K562 (cell line): Measurements from ENCODE around the gene GFOD1. TPM values are rescaled to one million over a fixed set of nuclear protein-coding genes. Genes with fewer than 3 reads are reported as not detected.

ENCODE experiments used
- ATAC-seq: fragments of 200-7000 bp; cut with Tn5 transposase; 3 replicates; pipeline ENCODE4 v1.9.1; 2020; ENCODE audit warnings: moderate library complexity
- BruUV-seq: library from RNA; stranded (reverse); fragments of 400-500 nt; replicated peaks from 2 replicates; lab custom pipeline; 2021; lab: Mats Ljungman, UMichigan
- CTCF ChIA-PET: fragments of 300-600 bp; formaldehyde crosslinking; extraction: SDS; loops from one replicate; lab custom pipeline; 2021; ENCODE audit warnings: low intra/inter-chr PET ratio; lab: Yijun Ruan, JAX
- POLR2A ChIA-PET: fragments of 300-600, 350-650 bp; sonication (Branson Sonifier 250); formaldehyde crosslinking; extraction: SDS; loops from one replicate; lab custom pipeline; 2021; ENCODE audit warnings: antibody characterized with exemption, inconsistent platforms; lab: Yijun Ruan, JAX
- DNase-seq, 4 experiments: peaks; one replicate each; pipeline versions ENCODE4 v3.0.0 to v3.0.0-alpha.2; 2011 to 2018; ENCODE audit warnings: low spot score in 3 of 4, mixed read lengths in 3 of 4; ENCODE audit errors: extremely low read depth in 1 of 4
- FAIRE-seq: peaks from 2 replicates; lab custom pipeline; 2011; peaks lifted over from hg19 to GRCh38; lab: Jason Lieb, UNC
- H2AFZ ChIP-seq: 2 replicates; pipeline ENCODE4 v1.6.0; 2011; ENCODE audit warnings: low read depth, low read length, control low read depth, inconsistent platforms
- H3K27ac ChIP-seq: fragments of 200-600 bp; 3 replicates; pipeline ENCODE4 v1.8.0; 2011; ENCODE audit warnings: low read depth, mild to moderate bottlenecking, control low read depth, inconsistent platforms, low read length, moderate library complexity, mixed read lengths; ENCODE audit errors: extremely low read depth
- H3K27me3 ChIP-seq, 2 experiments: fragments of 300-600 bp in 1 of 2; 2 replicates in 1 of 2; 3 replicates in 1 of 2; pipeline versions ENCODE4 v1.6.0 to v1.8.0; 2011; ENCODE audit warnings: inconsistent platforms in 2 of 2, low read length in 2 of 2, mild to moderate bottlenecking in 1 of 2, mixed read lengths in 1 of 2, moderate library complexity in 1 of 2; ENCODE audit not compliant: control insufficient read depth in 2 of 2, insufficient read depth in 2 of 2
- H3K36me3 ChIP-seq: fragments of 300-600 bp; 3 replicates; pipeline ENCODE4 v1.8.0; 2011; ENCODE audit warnings: mild to moderate bottlenecking, low read length, inconsistent platforms; ENCODE audit not compliant: control insufficient read depth, insufficient read depth
- H3K4me1 ChIP-seq, 2 experiments: fragments of 200-600 bp in 1 of 2; replicated peaks in 1 of 2; 2 replicates in 1 of 2; 3 replicates in 1 of 2; pipeline versions ENCODE4 v1.5.1 to v1.8.0; 2011; ENCODE audit warnings: inconsistent platforms in 2 of 2, low read length in 2 of 2, mild to moderate bottlenecking in 1 of 2, mixed read lengths in 1 of 2, moderate library complexity in 1 of 2; ENCODE audit not compliant: control insufficient read depth in 2 of 2, insufficient read depth in 2 of 2
- H3K4me2 ChIP-seq: 2 replicates; pipeline ENCODE4 v1.6.1; 2011; ENCODE audit warnings: low read length, control low read depth, inconsistent platforms, mixed read lengths; ENCODE audit not compliant: insufficient read depth
- H3K4me3 ChIP-seq: fragments of 200-600 bp; sonication (generic), shearing (Covaris generic); 2 replicates; pipeline ENCODE4 v1.5.1; 2016; ENCODE audit warnings: control low read depth, inconsistent platforms
- H3K79me2 ChIP-seq: fragments of 200-600 bp; 3 replicates; pipeline ENCODE4 v1.8.0; 2011; ENCODE audit warnings: low read length, inconsistent platforms; ENCODE audit not compliant: control insufficient read depth, insufficient read depth
- H3K9ac ChIP-seq, 2 experiments: 2 replicates each; pipeline versions ENCODE4 v1.6.0 to v1.6.1; 2011; ENCODE audit warnings: low read depth in 2 of 2, low read length in 2 of 2, control low read depth in 1 of 2, inconsistent platforms in 1 of 2, mild to moderate bottlenecking in 1 of 2, mixed read lengths in 1 of 2; ENCODE audit not compliant: insufficient read depth in 1 of 2
- H3K9me1 ChIP-seq: one replicate; pipeline ENCODE4 v1.6.0; 2011; ENCODE audit warnings: inconsistent platforms, mild to moderate bottlenecking, low read length, moderate library complexity; ENCODE audit not compliant: control insufficient read depth, insufficient read depth
- H3K9me3 ChIP-seq: replicated peaks from 2 replicates; pipeline ENCODE4 v1.5.1; 2011; ENCODE audit warnings: low read depth, low read length, inconsistent platforms; ENCODE audit not compliant: control insufficient read depth, insufficient read depth
- H4K20me1 ChIP-seq: replicated peaks from 2 replicates; pipeline ENCODE4 v1.6.1; 2011; ENCODE audit warnings: low read length, inconsistent platforms, mixed read lengths; ENCODE audit not compliant: control insufficient read depth, insufficient read depth
- CTCFL ChIP-seq: IDR thresholded peaks from 2 replicates; pipeline ENCODE4 v1.6.1; 2011; ENCODE audit warnings: borderline replicate concordance, low read depth, mild to moderate bottlenecking, moderate library complexity, low read length; ENCODE audit not compliant: insufficient read depth, poor library complexity, severe bottlenecking
- E2F6 ChIP-seq, 2 experiments: IDR thresholded peaks; 2 replicates each; pipeline ENCODE4 v1.6.1; 2011; ENCODE audit warnings: borderline replicate concordance in 1 of 2, control low read depth in 1 of 2, low read depth in 1 of 2, low read length in 1 of 2, mild to moderate bottlenecking in 1 of 2, mixed read lengths in 1 of 2, moderate library complexity in 1 of 2; ENCODE audit not compliant: insufficient read depth in 1 of 2, insufficient read length in 1 of 2, poor library complexity in 1 of 2, severe bottlenecking in 1 of 2; ENCODE audit errors: extremely low read depth in 1 of 2
- FOXK1 ChIP-seq: sonication (generic); formaldehyde crosslinking; IDR thresholded peaks from 2 replicates; pipeline ENCODE4 v1.8.0; 2022; ENCODE audit warnings: missing genetic modification reagents, mild to moderate bottlenecking, borderline replicate concordance
- HEY1 ChIP-seq: fragments of 250-450 bp; sonication (Bioruptor Pico); IDR thresholded peaks from 2 replicates; pipeline ENCODE4 v1.5.0; 2020; ENCODE audit warnings: mild to moderate bottlenecking, moderate library complexity, borderline replicate concordance
- MAFG ChIP-seq: fragments of 450-650 bp; conservative IDR thresholded peaks from 2 replicates; pipeline ENCODE4 v1.6.1; 2016; ENCODE audit warnings: missing genetic modification characterization, missing compliant biosample characterization
- NBN ChIP-seq: fragments of 450-650 bp; IDR thresholded peaks from 2 replicates; pipeline ENCODE4 v1.6.1; 2016; ENCODE audit warnings: low read depth, mild to moderate bottlenecking
- NFXL1 ChIP-seq: fragments of 450-650 bp; formaldehyde crosslinking; IDR thresholded peaks from 2 replicates; pipeline ENCODE4 v1.4.0; 2021; ENCODE audit warnings: mild to moderate bottlenecking
- PHB ChIP-seq: fragments of 250-450 bp; sonication (Bioruptor Pico); IDR thresholded peaks from 2 replicates; pipeline ENCODE4 v1.5.0; 2021
- POLR3G ChIP-seq: IDR thresholded peaks from 2 replicates; pipeline ENCODE4 v1.6.1; 2011; ENCODE audit not compliant: insufficient read length, insufficient replicate concordance; ENCODE audit errors: extremely low read depth
- PTRF ChIP-seq: fragments of 450-650 bp; IDR thresholded peaks from 2 replicates; pipeline ENCODE4 v1.6.1; 2016; ENCODE audit warnings: mild to moderate bottlenecking, missing genetic modification characterization, missing compliant biosample characterization
- RBBP5 ChIP-seq: fragments of 200-600 bp; sonication (generic); IDR thresholded peaks from 2 replicates; pipeline ENCODE4 v1.6.1; 2012; ENCODE audit warnings: borderline replicate concordance, mild to moderate bottlenecking, low read length, control low read depth, inconsistent platforms; ENCODE audit not compliant: insufficient read depth, poor library complexity, severe bottlenecking
- RBM25 ChIP-seq: fragments of 200-400 bp; formaldehyde crosslinking; IDR thresholded peaks from 2 replicates; pipeline ENCODE4 v1.6.1; 2018; ENCODE audit warnings: low read length, low read depth, moderate library complexity; ENCODE audit not compliant: severe bottlenecking
- ZNF79 ChIP-seq: fragments of 250-450 bp; sonication (Bioruptor Pico); IDR thresholded peaks from 2 replicates; pipeline ENCODE4 v1.4.0; 2020; ENCODE audit warnings: low read depth, mild to moderate bottlenecking, moderate library complexity
- WGBS: fragments of 100-300 bp; shearing (Covaris generic); methylation state at CpG from one replicate; pipeline ENCODE4 v1.1.6; 2016; ENCODE audit warnings: low coverage, mixed read lengths; ENCODE audit not compliant: insufficient coverage; ENCODE audit errors: missing lambda C conversion rate; 5-methylcytosine and 5-hydroxymethylcytosine counted together
- in situ Hi-C: fragments of 300-500 bp; cut with MboI; formaldehyde crosslinking; loops from 4 replicates; pipeline ENCODE4 v1.15.0; 2018; ENCODE audit warnings: inconsistent platforms, mixed read lengths
- intact Hi-C: fragments of 100-400 bp; cut with micrococcal nuclease; formaldehyde crosslinking; loops from 2 replicates; pipeline ENCODE4 v1.14.2; 2022
- polyA plus RNA-seq, 8 experiments: library from polyadenylated mRNA; depleted of rRNA in 4 of 8; stranded (reverse) in 5 of 8; unstranded in 3 of 8; fragments of >200 nt; fragmentation: Nextera tagmentation in 2 of 8; fragmentation: Illumina TruSeq in 1 of 8; extraction: Ambion mirVana in 2 of 8; extraction: Trizol in 1 of 8; gene quantifications; 2 replicates each; pipeline versions ENCODE4 v1.2.1 to v1.2.3, GENCODE V29; 2011 to 2014; ENCODE audit warnings: inconsistent platforms in 1 of 8, missing spikeins in 1 of 8
- total RNA-seq, 7 experiments: library from RNA; depleted of rRNA in 6 of 7; stranded (reverse); fragments of >200 nt in 6 of 7; fragmentation: Illumina TruSeq in 2 of 7; extraction: Trizol in 2 of 7; gene quantifications; 2 replicates each; pipeline versions ENCODE4 v1.2.1 to v1.2.3, GENCODE V29; 2011 to 2021; ENCODE audit warnings: low replicate concordance in 1 of 7
- TF ChIP-seq, protein P1 (sequence below): fragments of 450-650 bp; formaldehyde crosslinking; IDR thresholded peaks from 2 replicates; pipeline ENCODE4 v1.4.0; 2020; ENCODE audit warnings: mild to moderate bottlenecking, mixed read lengths

GFOD1 gene
- total and polyA plus RNA-seq, 9 of the 15 experiments (the other 6 are each of a cell fraction or from before 2014, with no cell fraction given), result 3.8 to 12.0 (median 8.2) TPM

- TF ChIP-seq, protein P1, sequence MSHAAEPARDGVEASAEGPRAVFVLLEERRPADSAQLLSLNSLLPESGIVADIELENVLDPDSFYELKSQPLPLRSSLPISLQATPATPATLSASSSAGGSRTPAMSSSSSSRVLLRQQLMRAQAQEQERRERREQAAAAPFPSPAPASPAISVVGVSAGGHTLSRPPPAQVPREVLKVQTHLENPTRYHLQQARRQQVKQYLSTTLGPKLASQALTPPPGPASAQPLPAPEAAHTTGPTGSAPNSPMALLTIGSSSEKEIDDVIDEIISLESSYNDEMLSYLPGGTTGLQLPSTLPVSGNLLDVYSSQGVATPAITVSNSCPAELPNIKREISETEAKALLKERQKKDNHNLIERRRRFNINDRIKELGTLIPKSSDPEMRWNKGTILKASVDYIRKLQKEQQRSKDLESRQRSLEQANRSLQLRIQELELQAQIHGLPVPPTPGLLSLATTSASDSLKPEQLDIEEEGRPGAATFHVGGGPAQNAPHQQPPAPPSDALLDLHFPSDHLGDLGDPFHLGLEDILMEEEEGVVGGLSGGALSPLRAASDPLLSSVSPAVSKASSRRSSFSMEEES, result no peak
- TF ChIP-seq NBN, result no peak
These were observed 15.3 kb downstream of the GFOD1 start (continued) for GRCh38 chr6:13472099-13472498.

GRCh38 chr6:13471184-13471583, 16.2 kb downstream of the GFOD1 start:
- Histone ChIP-seq H3K9ac (no peak overlapping the region), H3K4me1 (peaks cover 3 to 13% of the 10 kb centered on the region in 2 experiments; a peak in 4 of 5 replicates), H3K36me3 (no peaks in the 10 kb centered on the region), H4K20me1 (0 out of 2 replicates have a peak, but pooled peaks cover 3% of the 10 kb centered on the region), H3K9me1 (no peaks in the 10 kb centered on the region), H3K4me2 (no peak overlapping the region), H3K27ac (no peak overlapping the region), H2AFZ (no peak overlapping the region)
- CTCF ChIA-PET, result no interaction called here
- BruUV-seq, result no TSS peak
- DNase-seq, result no peak
- TF ChIP-seq RBM25 (no peak), NFXL1 (CRISPR knock-in tag) (no peak), PHB (CRISPR knock-in tag) (no peak), CTCFL (no peak), ZNF79 (CRISPR knock-in tag) (no peak), FOXK1 (CRISPR knock-in tag) (no peak), POLR3G (no peak), HEY1 (CRISPR knock-in tag) (no peak), PTRF (tag) (no peak), MAFG (no peak), RBBP5 (no peak), E2F6 (IDR thresholded peaks at IDR 0.05; ENCODE audit: borderline replicate concordance in 1 of 2, extremely low read depth in 1 of 2, insufficient read depth in 1 of 2, insufficient read length in 1 of 2, low read depth in 1 of 2, low read length in 1 of 2, poor library complexity in 1 of 2, severe bottlenecking in 1 of 2) (no peak)
- TF ChIP-seq, all 486 proteins: peak for 0
- ATAC-seq (no peak), FAIRE-seq (no peak)
- H3K9me3 ChIP-seq, result no peaks in the 10 kb centered on the region
- in situ Hi-C loops (no loop called here), intact Hi-C loops (no loop called here)
- no peaks in the 10 kb centered on the region for H3K27me3 ChIP-seq
- 47% methylated on average over 4 of the region's 4 CpGs for WGBS
- no peak overlapping the region for H3K4me3 ChIP-seq
- H3K79me2 ChIP-seq, result 0 out of 3 replicates have a peak, but pooled peaks cover 2% of the 10 kb centered on the region
- POLR2A ChIA-PET, result interaction anchor here (0.6 to 0.8 kb wide), 2 partner anchors 13 to 575 kb away, joined by 3 read pairs; no protein-coding TSS in a partner anchor
